Measurements from ENCODE around the gene LONRF2. TPM values are rescaled to one million over a fixed set of nuclear protein-coding genes. Genes with fewer than 3 reads are reported as not detected.

LONRF2 gene
- total and polyA plus RNA-seq, 2 donors (not counting 1 experiment from before 2014, with no cell fraction given): under 0.01 to 0.01 TPM

DNA sequence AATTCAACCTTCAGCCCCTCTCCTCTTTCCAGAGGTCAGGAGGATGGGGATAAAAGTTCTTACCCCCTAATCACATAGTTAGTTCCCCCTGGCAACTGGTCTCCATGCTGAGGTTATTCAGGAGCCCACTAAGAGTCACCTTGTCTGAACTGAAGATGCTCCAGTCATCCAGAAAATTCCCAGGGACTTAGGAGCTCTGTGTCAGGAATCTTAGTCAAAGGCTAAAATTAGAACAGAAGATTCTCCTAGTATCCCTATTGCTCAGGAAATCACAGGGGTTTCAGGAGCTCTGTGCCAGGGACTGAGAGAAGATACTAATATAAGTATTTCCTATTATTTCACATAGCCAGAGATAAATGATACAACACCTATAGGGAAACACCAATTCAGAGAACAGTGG is 37.3 kb upstream of the LONRF2 start:
- no peak for TF ChIP-seq EZH2 (IDR thresholded peaks at IDR 0.05; ENCODE audit: low read length, missing control alignments)
- TF ChIP-seq, protein P1, sequence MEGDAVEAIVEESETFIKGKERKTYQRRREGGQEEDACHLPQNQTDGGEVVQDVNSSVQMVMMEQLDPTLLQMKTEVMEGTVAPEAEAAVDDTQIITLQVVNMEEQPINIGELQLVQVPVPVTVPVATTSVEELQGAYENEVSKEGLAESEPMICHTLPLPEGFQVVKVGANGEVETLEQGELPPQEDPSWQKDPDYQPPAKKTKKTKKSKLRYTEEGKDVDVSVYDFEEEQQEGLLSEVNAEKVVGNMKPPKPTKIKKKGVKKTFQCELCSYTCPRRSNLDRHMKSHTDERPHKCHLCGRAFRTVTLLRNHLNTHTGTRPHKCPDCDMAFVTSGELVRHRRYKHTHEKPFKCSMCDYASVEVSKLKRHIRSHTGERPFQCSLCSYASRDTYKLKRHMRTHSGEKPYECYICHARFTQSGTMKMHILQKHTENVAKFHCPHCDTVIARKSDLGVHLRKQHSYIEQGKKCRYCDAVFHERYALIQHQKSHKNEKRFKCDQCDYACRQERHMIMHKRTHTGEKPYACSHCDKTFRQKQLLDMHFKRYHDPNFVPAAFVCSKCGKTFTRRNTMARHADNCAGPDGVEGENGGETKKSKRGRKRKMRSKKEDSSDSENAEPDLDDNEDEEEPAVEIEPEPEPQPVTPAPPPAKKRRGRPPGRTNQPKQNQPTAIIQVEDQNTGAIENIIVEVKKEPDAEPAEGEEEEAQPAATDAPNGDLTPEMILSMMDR (conservative IDR thresholded peaks at IDR 0.05 in 1 of 2, IDR thresholded peaks at IDR 0.05 in 1 of 2; ENCODE audit: low read depth in 1 of 2, low read length in 2 of 2): no peak
- Histone ChIP-seq H3K79me2 (ENCODE audit: control insufficient read depth, insufficient read depth, low read length) (no peaks in the 10 kb centered on the region), H4K20me1 (ENCODE audit: control insufficient read depth, extremely low read depth, insufficient read depth, low read length) (no peaks in the 10 kb centered on the region), H3K36me3 (ENCODE audit: control insufficient read depth, insufficient read depth, low read length) (no peaks in the 10 kb centered on the region), H3K9ac (ENCODE audit: insufficient read depth, low read length) (no peak overlapping the region), H3K4me1 (ENCODE audit: control insufficient read depth, extremely low read depth, insufficient read depth, low read length) (no peaks in the 10 kb centered on the region), H2AFZ (ENCODE audit: low read length) (no peak overlapping the region), H3K9me3 (ENCODE audit: control insufficient read depth, insufficient read depth, low read depth, low read length) (no peaks in the 10 kb centered on the region), H3K4me2 (ENCODE audit: extremely low read depth, insufficient read depth, low read length) (no peak overlapping the region), H3K4me3 (replicated peaks in 1 of 4; ENCODE audit: control extremely low read depth in 1 of 4, insufficient read depth in 1 of 4, low read depth in 3 of 4, low read length in 4 of 4) (no peak overlapping the region), H3K27me3 (ENCODE audit: control insufficient read depth, insufficient read depth, low read length) (no peaks in the 10 kb centered on the region), H3K27ac (ENCODE audit: insufficient read depth, low read length) (no peak overlapping the region)
- DNase-seq (ENCODE audit: low read depth in 2 of 2): no peak

DNA sequence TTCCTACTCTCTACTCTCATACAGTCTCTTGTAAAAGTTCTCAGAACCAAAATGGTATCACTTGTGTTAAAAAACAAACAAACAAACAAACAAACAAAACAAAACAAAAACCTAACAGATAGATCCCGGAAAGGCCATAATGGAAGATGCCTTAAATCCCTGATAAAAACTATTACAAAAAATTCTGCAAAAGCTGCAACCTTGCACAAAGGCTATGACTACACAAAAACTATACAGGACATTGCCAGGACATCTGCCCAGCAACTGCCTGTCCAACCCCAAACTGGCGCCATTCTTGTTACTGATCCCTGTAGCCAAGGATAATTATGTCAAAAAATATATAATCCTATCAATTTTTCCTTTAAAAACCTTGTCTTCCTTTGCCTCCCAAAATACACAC is 36.3 kb upstream of the LONRF2 start:
- no peak for DNase-seq (ENCODE audit: low read depth in 2 of 2)
- TF ChIP-seq EZH2 (IDR thresholded peaks at IDR 0.05; ENCODE audit: low read length, missing control alignments): no peak
- TF ChIP-seq, protein P1 (conservative IDR thresholded peaks at IDR 0.05 in 1 of 2, IDR thresholded peaks at IDR 0.05 in 1 of 2; ENCODE audit: low read depth in 1 of 2, low read length in 2 of 2): no peak
- Histone ChIP-seq H3K4me2 (ENCODE audit: extremely low read depth, insufficient read depth, low read length) (no peak overlapping the region), H3K27me3 (ENCODE audit: control insufficient read depth, insufficient read depth, low read length) (no peaks in the 10 kb centered on the region), H3K4me1 (ENCODE audit: control insufficient read depth, extremely low read depth, insufficient read depth, low read length) (no peaks in the 10 kb centered on the region), H3K9me3 (ENCODE audit: control insufficient read depth, insufficient read depth, low read depth, low read length) (no peaks in the 10 kb centered on the region), H3K4me3 (replicated peaks in 1 of 4; ENCODE audit: control extremely low read depth in 1 of 4, insufficient read depth in 1 of 4, low read depth in 3 of 4, low read length in 4 of 4) (no peak overlapping the region), H2AFZ (ENCODE audit: low read length) (no peak overlapping the region), H3K36me3 (ENCODE audit: control insufficient read depth, insufficient read depth, low read length) (no peaks in the 10 kb centered on the region), H3K79me2 (ENCODE audit: control insufficient read depth, insufficient read depth, low read length) (no peaks in the 10 kb centered on the region), H3K9ac (ENCODE audit: insufficient read depth, low read length) (no peak overlapping the region), H3K27ac (ENCODE audit: insufficient read depth, low read length) (no peak overlapping the region), H4K20me1 (ENCODE audit: control insufficient read depth, extremely low read depth, insufficient read depth, low read length) (no peaks in the 10 kb centered on the region)

GRCh38 chr2:100352521-100352920 is 30.2 kb upstream of the LONRF2 start:
- DNase-seq (ENCODE audit: low read depth in 2 of 2): no peak
- H3K4me2 ChIP-seq (ENCODE audit: extremely low read depth, insufficient read depth, low read length): no peak overlapping the region
- H3K27ac ChIP-seq (ENCODE audit: insufficient read depth, low read length): no peak overlapping the region
- no peaks in the 10 kb centered on the region for H4K20me1 ChIP-seq (ENCODE audit: control insufficient read depth, extremely low read depth, insufficient read depth, low read length)
- H3K36me3 ChIP-seq (ENCODE audit: control insufficient read depth, insufficient read depth, low read length): no peaks in the 10 kb centered on the region
- no peaks in the 10 kb centered on the region for H3K4me1 ChIP-seq (ENCODE audit: control insufficient read depth, extremely low read depth, insufficient read depth, low read length)
- H3K79me2 ChIP-seq (ENCODE audit: control insufficient read depth, insufficient read depth, low read length): no peaks in the 10 kb centered on the region
- H2AFZ ChIP-seq (ENCODE audit: low read length): no peak overlapping the region
- TF ChIP-seq, protein P1 (conservative IDR thresholded peaks at IDR 0.05 in 1 of 2, IDR thresholded peaks at IDR 0.05 in 1 of 2; ENCODE audit: low read depth in 1 of 2, low read length in 2 of 2): no peak
- no peak for TF ChIP-seq EZH2 (IDR thresholded peaks at IDR 0.05; ENCODE audit: low read length, missing control alignments)
- no peak overlapping the region for H3K9ac ChIP-seq (ENCODE audit: insufficient read depth, low read length)
- H3K4me3 ChIP-seq (replicated peaks in 1 of 4; ENCODE audit: control extremely low read depth in 1 of 4, insufficient read depth in 1 of 4, low read depth in 3 of 4, low read length in 4 of 4): no peak overlapping the region
- H3K9me3 ChIP-seq (ENCODE audit: control insufficient read depth, insufficient read depth, low read depth, low read length): no peaks in the 10 kb centered on the region
- H3K27me3 ChIP-seq (ENCODE audit: control insufficient read depth, insufficient read depth, low read length): no peaks in the 10 kb centered on the region

All from fibroblast of lung (primary cell).